ENCODE measurements around the gene MACROH2A2.
"Not testable (repeated sequence)": the region's sequence is repeated elsewhere in the genome, so short reads cannot be mapped to it uniquely, and the experiment has no call there.

Gene MACROH2A2

GRCh38 chr10:70101068-70101562 is 48.5 kb downstream of the MACROH2A2 start:
- not testable (repeated sequence) for DNase-seq (ENCODE audit: low read depth in 2 of 2)

- DNase-seq (ENCODE audit: low read depth in 2 of 2), result no peak
Measured at GRCh38 chr10:70101668-70102067, 49.0 kb downstream of the MACROH2A2 start.

- DNase-seq (ENCODE audit: low read depth in 2 of 2), result peak in 1 of 2 donors; percentile 15
Measured at GRCh38 chr10:70106958-70107791, 54.5 kb downstream of the MACROH2A2 start.

- DNase-seq (ENCODE audit: low read depth in 2 of 2), result no peak
Measured at GRCh38 chr10:70109064-70109729, 56.6 kb downstream of the MACROH2A2 start.

- no peak for DNase-seq (ENCODE audit: low read depth in 2 of 2)
Measured at GRCh38 chr10:70111496-70111895, 58.9 kb downstream of the MACROH2A2 start.

- no peak for DNase-seq (ENCODE audit: low read depth in 2 of 2)
Measured at GRCh38 chr10:70112071-70112470, 59.4 kb downstream of the MACROH2A2 start.

GRCh38 chr10:70114902-70115301 is 62.3 kb downstream of the MACROH2A2 start:
- no peak for DNase-seq (ENCODE audit: low read depth in 2 of 2)

- peak; percentile 36 to 48 for DNase-seq (ENCODE audit: low read depth in 2 of 2)
Measured at GRCh38 chr10:70115948-70116682, 63.5 kb downstream of the MACROH2A2 start.

- no peak for DNase-seq (ENCODE audit: low read depth in 2 of 2)
Measured at GRCh38 chr10:70117646-70118045, 65.0 kb downstream of the MACROH2A2 start.

- DNase-seq (ENCODE audit: low read depth in 2 of 2), result no peak
Measured at GRCh38 chr10:70118196-70118595, 65.5 kb downstream of the MACROH2A2 start.

- no peak for DNase-seq (ENCODE audit: low read depth in 2 of 2)
Measured at GRCh38 chr10:70119197-70119596, 66.6 kb downstream of the MACROH2A2 start.

- no peak for DNase-seq (ENCODE audit: low read depth in 2 of 2)
Measured at GRCh38 chr10:70119623-70120022, 67.0 kb downstream of the MACROH2A2 start.

GRCh38 chr10:70120417-70120816 is 67.8 kb downstream of the MACROH2A2 start:
- DNase-seq (ENCODE audit: low read depth in 2 of 2), result no peak

- no peak for DNase-seq (ENCODE audit: low read depth in 2 of 2)
Measured at GRCh38 chr10:70121281-70121949, 68.8 kb downstream of the MACROH2A2 start.

GRCh38 chr10:70122742-70123141 is 70.1 kb downstream of the MACROH2A2 start:
- DNase-seq (ENCODE audit: low read depth in 2 of 2), result no peak

GRCh38 chr10:70123166-70123565 is 70.5 kb downstream of the MACROH2A2 start:
- DNase-seq (ENCODE audit: low read depth in 2 of 2), result not testable (repeated sequence)

GRCh38 chr10:70123817-70124216 is 71.2 kb downstream of the MACROH2A2 start:
- no peak for DNase-seq (ENCODE audit: low read depth in 2 of 2)

- no peak for DNase-seq (ENCODE audit: low read depth in 2 of 2)
Measured at GRCh38 chr10:70124415-70124814, 71.8 kb downstream of the MACROH2A2 start.

GRCh38 chr10:70124918-70125317 is 72.3 kb downstream of the MACROH2A2 start:
- DNase-seq (ENCODE audit: low read depth in 2 of 2), result no peak

- no peak for DNase-seq (ENCODE audit: low read depth in 2 of 2)
Measured at GRCh38 chr10:70125918-70126552, 73.4 kb downstream of the MACROH2A2 start.

Measured in stimulated activated CD4-positive, alpha-beta T cell treated with anti-CD3 and anti-CD28 coated beads, Interleukin-4, amount 100 ng/mL, for 48 hours (primary cell).